Measurements from ENCODE around the gene DOCK10.

- TF ChIP-seq ZFP30 (CRISPR knock-in tag; IDR thresholded peaks at IDR 0.05) (no peak), TSHZ2 (CRISPR knock-in tag; IDR thresholded peaks at IDR 0.05) (no peak), SNAI2 (CRISPR knock-in tag; IDR thresholded peaks at IDR 0.05) (no peak), ZC3H10 (CRISPR knock-in tag; IDR thresholded peaks at IDR 0.05) (no peak), PATZ1 (CRISPR knock-in tag; IDR thresholded peaks at IDR 0.05; ENCODE audit: borderline replicate concordance) (no peak), RARB (CRISPR knock-in tag; IDR thresholded peaks at IDR 0.05) (no peak), ZNF8 (CRISPR knock-in tag; IDR thresholded peaks at IDR 0.05) (no peak), ZFP3 (CRISPR knock-in tag; IDR thresholded peaks at IDR 0.05) (no peak), ARNTL (CRISPR knock-in tag; IDR thresholded peaks at IDR 0.05; ENCODE audit: borderline replicate concordance, low read depth) (no peak), OSR1 (CRISPR knock-in tag; IDR thresholded peaks at IDR 0.05) (no peak), CSDC2 (CRISPR knock-in tag; IDR thresholded peaks at IDR 0.05) (no peak), ESRRG (CRISPR knock-in tag; IDR thresholded peaks at IDR 0.05) (no peak)
- TF ChIP-seq, protein P1, sequence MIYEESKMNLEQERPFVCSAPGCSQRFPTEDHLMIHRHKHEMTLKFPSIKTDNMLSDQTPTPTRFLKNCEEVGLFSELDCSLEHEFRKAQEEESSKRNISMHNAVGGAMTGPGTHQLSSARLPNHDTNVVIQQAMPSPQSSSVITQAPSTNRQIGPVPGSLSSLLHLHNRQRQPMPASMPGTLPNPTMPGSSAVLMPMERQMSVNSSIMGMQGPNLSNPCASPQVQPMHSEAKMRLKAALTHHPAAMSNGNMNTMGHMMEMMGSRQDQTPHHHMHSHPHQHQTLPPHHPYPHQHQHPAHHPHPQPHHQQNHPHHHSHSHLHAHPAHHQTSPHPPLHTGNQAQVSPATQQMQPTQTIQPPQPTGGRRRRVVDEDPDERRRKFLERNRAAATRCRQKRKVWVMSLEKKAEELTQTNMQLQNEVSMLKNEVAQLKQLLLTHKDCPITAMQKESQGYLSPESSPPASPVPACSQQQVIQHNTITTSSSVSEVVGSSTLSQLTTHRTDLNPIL (CRISPR knock-in tag; IDR thresholded peaks at IDR 0.05; ENCODE audit: low read depth): no peak
- TF ChIP-seq, protein P2, sequence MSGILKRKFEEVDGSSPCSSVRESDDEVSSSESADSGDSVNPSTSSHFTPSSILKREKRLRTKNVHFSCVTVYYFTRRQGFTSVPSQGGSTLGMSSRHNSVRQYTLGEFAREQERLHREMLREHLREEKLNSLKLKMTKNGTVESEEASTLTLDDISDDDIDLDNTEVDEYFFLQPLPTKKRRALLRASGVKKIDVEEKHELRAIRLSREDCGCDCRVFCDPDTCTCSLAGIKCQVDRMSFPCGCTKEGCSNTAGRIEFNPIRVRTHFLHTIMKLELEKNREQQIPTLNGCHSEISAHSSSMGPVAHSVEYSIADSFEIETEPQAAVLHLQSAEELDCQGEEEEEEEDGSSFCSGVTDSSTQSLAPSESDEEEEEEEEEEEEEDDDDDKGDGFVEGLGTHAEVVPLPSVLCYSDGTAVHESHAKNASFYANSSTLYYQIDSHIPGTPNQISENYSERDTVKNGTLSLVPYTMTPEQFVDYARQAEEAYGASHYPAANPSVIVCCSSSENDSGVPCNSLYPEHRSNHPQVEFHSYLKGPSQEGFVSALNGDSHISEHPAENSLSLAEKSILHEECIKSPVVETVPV (CRISPR knock-in tag; IDR thresholded peaks at IDR 0.05): no peak
These were observed 75.7 kb downstream of the DOCK10 start for GRCh38 chr2:224966613-224967012.
